GM12865 (cell line): ENCODE measurements around the gene SRSF5.

Experiments used
- DNase-seq: peaks from one replicate; pipeline ENCODE4 v3.0.0; 2010; ENCODE audit warnings: low read depth
- H3K4me3 ChIP-seq: 2 replicates; pipeline ENCODE4 v1.5.1; 2011; ENCODE audit warnings: mild to moderate bottlenecking, low read depth, low read length, control low read depth
- CTCF ChIP-seq: IDR thresholded peaks from 2 replicates; pipeline ENCODE4 v1.5.1; 2011; ENCODE audit warnings: low read length, control low read depth, low read depth, inconsistent platforms; ENCODE audit not compliant: insufficient read depth; ENCODE audit errors: missing control alignments

The SRSF5 gene

GRCh38 chr14:69741055-69741454 is 25.9 kb upstream of the SRSF5 start:
- TF ChIP-seq CTCF = no peak
- no peak overlapping the region for H3K4me3 ChIP-seq
- no peak for DNase-seq

GRCh38 chr14:69749956-69750355 is 17.0 kb upstream of the SRSF5 start:
- no peak for TF ChIP-seq CTCF
- DNase-seq = no peak
- H3K4me3 ChIP-seq = no peak overlapping the region

- no peak overlapping the region for H3K4me3 ChIP-seq
- no peak for DNase-seq
- TF ChIP-seq CTCF = no peak
Observed at GRCh38 chr14:69750495-69750894, 16.4 kb upstream of the SRSF5 start.

- no peak overlapping the region for H3K4me3 ChIP-seq
- no peak for TF ChIP-seq CTCF
- DNase-seq = no peak
Observed at GRCh38 chr14:69752773-69753172, 14.2 kb upstream of the SRSF5 start.

GRCh38 chr14:69753860-69754259 is 13.1 kb upstream of the SRSF5 start:
- no peak overlapping the region for H3K4me3 ChIP-seq
- no peak for DNase-seq
- no peak for TF ChIP-seq CTCF

- TF ChIP-seq CTCF = no peak
Observed at GRCh38 chr14:69754487-69754886, 12.5 kb upstream of the SRSF5 start.

GRCh38 chr14:69755296-69755695 is 11.6 kb upstream of the SRSF5 start:
- H3K4me3 ChIP-seq = no peak overlapping the region
- no peak for DNase-seq
- no peak for TF ChIP-seq CTCF

More at GRCh38 chr14:69754487-69754886, 12.5 kb upstream of the SRSF5 start:
- DNase-seq = no peak
- no peak overlapping the region for H3K4me3 ChIP-seq
